ENCODE results near the gene MYO9A. TPM values are rescaled to one million over a fixed set of nuclear protein-coding genes. Genes with fewer than 3 reads are reported as not detected.
"Not testable (repeated sequence)": the region's sequence is repeated elsewhere in the genome, so short reads cannot be mapped to it uniquely, and the experiment has no call there.

MYO9A gene
- total RNA-seq, 1 donor from 2014 or later: 73.4 TPM

- DNase-seq (ENCODE audit: low spot score): no peak
Observed at GRCh38 chr15:72086920-72087648, 30.9 kb downstream of the MYO9A start.

DNA sequence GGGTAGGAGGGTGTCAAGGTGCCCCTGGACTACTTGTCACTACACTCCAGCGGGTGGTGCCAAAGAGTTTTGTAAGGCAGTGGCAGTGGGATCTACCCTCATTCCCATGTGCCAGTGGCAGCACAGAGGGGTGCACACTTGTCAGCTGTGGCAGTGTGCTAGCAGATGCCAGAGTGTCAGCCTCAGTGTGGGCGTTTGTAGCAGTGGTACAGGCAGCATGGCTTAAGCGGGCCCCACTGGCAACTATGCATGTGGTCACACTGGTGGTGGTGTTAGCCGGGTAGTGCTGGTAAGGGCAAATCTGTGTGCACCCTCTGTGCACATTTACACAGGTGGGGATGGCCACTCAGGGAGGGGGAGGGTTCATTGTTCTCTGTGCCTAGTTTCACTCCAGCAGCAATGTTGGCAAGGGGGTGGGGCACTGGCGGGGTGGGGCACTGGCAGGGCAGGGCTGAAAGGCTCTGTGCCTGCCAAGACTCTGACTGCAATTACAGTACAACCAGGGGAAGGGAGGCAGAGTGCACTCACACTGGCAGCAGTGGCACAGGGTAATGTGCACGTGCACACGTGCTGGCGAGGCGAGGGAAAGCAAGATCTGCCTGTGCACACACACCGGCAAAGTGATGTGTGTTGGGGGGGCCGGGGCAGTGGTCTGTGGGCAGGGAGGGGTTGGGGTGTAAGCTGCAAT is 31.8 kb downstream of the MYO9A start:
- no peak for DNase-seq (ENCODE audit: low spot score)

DNA sequence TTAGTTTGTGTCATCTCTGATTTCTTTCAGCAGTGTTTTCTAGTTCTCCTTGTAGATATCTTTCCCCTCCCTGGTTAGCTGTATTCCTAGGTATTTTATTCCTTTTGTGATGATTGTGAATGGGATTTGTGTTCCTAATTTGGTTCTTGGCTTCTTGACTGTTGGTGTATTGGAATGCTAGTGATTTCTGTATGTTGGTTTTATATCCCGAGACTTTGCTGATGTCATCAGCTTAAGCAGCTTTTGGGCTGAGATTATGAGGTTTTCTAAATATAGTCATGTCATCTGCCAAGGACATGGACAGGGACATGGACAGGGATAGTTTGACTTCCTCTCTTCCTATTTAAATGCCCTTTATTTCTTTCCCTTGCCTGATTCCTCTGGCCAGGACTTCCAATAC is 35.8 kb downstream of the MYO9A start:
- DNase-seq (ENCODE audit: low spot score): no peak

DNA sequence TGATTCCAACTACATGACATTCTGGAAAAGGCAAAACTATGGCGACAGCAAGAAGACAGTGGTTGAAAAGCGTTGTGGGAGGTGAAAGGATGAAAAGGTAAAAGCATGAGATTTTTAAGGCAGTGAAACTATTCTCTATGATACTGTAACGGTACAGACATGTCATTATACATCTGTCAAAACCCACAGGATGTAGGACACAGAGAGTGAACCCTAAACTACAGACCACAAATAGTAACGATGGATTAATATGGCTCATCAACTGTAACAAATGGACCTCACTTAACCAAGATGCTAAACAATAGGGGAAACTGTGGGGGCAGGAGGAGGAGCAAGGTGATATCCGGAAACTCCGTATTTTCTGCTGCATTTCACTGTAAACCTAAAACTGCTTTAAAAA is 39.1 kb downstream of the MYO9A start:
- no peak for DNase-seq (ENCODE audit: low spot score)

DNA sequence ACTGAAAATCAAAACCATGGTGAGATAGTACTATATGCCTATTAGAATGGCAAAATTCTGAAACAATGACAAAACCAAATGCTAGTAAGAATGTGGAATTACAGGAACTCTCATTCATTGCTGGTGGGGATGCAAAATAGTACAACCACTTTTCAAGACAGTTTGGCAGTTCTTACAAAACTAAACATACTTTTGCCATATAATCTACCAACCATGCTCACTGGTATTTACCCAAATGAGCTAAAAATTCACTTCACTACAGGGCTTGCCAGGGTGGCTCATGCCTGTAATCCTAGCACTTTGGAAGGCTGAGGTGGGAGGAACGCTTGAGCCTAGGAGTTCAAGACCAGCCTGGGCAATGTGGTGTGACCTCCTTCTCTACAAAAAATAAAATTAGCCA is 40.0 kb downstream of the MYO9A start:
- DNase-seq (ENCODE audit: low spot score): no peak

DNA sequence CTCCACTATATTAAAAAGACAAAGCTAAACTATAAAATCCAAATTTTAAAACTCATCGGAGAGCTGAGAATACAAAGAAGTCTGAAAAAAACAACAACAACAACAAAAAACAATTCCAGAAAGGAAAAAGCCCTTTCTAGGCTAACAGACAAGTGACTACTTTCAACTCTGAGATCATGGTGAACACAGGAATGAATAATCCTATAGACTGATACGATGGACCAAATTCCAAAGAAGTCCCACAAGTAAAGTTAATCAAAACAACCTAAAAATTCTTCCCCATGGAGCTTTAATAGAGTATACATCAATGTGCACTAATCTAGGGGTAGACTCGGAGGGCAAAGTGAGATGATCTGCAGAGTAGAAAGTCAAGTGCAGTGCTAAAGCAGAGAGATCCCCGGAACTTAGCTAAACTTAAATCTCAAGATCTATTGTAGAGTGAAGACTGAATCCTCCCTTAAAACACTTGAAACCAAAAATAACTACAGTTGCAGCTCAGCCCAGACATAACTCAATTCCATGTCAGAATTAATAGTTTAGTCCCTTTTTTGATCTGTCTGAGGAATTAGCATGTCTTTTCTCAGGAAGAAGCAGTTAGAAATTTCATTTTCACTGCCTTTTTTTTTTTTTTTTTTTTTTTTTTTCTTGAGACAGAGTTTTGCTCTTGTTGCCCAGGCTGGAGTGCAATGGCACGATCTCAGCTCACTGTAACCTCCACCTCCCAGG is 43.5 kb downstream of the MYO9A start:
- DNase-seq (ENCODE audit: low spot score): no peak

DNA sequence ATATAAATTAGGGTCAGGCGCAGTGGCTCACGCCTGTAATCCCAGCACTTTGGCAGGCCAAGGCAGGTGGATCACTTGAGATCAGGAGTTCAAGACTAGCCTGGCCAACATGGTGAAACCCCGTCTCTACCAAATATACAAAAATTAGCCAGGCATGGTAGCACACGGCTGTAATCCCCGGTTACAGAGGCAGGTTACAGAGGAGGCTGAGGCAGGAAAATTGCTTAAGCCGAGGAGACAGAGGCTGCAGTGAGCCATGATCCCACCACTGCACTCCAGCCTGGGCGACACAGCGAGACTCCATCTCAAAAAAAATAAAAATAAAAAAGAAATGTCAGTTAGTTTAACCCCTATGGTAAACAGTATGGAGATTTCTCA is 46.5 kb downstream of the MYO9A start:
- DNase-seq (ENCODE audit: low spot score): not testable (repeated sequence)

DNA sequence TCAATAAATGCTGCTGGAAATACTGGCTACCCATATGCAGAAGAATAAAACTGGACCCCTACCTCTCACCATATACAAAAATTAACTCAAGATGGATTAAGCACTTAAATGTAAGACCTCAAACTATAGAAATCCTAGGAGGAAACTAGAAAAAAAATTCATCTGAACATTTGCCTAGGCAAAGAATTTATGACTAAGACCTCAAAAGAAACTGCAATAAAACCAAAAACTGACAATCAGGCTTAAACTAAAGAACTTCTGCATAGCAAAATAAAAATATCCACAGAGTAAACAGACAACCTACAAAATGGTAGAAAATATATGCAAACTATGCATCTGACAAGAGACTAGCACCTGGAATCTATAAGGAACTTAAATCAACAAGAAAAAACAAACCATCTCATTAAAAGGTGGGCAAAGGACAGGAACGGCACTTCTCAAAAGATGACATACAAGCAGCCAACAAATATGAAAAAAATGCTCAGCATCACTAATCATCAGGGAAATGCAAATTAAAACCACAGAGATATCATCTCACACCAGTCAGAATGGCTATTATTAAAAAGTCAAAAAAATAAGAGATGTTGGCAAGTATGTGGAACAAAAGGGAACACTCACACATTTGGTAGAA is 47.0 kb downstream of the MYO9A start:
- no peak for DNase-seq (ENCODE audit: low spot score)

GRCh38 chr15:72068856-72069255 is 49.1 kb downstream of the MYO9A start:
- DNase-seq (ENCODE audit: low spot score): no peak

DNA sequence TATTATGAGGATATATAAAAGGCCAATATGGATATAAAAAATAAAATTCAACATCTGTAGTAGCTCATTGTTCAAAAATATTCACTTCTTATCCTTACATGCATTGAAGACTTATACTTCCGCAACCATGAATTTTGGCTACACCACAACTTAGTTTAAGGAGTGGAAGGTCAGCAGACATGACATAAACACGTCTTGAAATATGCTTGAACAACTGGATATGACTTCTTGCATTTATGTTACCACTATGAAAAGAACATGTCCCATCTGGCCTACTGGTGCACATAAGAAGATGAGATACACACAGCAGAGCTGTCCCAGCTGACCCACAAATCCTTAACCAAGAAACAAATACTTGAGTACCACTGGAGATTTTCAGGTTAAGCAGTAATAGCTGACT is 52.1 kb downstream of the MYO9A start:
- no peak for DNase-seq (ENCODE audit: low spot score)

- DNase-seq (ENCODE audit: low spot score): no peak
Observed at GRCh38 chr15:72063186-72063585, 54.8 kb downstream of the MYO9A start.

DNA sequence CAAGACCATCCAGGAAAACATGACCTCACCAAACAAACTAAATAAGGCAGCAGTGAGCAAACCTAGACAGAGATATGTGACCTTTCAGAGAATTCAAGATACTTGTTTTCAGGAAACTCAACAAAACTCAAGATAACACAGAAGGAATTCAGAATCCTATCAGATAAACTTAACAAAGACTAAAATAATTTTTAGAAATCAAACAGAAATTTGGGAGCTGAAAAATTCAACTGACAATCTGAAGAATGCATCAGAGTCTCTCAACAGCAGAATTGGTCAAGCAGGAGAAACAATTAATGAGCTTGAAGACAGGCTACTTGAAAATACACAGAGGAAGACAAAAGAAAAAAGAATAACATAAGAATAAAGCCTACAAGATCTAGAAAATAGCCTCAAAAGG is 55.6 kb downstream of the MYO9A start:
- no peak for DNase-seq (ENCODE audit: low spot score)

- DNase-seq (ENCODE audit: low spot score): no peak
Observed at GRCh38 chr15:72060687-72061250, 57.2 kb downstream of the MYO9A start.

- no peak for DNase-seq (ENCODE audit: low spot score)
Observed at GRCh38 chr15:72058585-72058984, 59.4 kb downstream of the MYO9A start.

DNA sequence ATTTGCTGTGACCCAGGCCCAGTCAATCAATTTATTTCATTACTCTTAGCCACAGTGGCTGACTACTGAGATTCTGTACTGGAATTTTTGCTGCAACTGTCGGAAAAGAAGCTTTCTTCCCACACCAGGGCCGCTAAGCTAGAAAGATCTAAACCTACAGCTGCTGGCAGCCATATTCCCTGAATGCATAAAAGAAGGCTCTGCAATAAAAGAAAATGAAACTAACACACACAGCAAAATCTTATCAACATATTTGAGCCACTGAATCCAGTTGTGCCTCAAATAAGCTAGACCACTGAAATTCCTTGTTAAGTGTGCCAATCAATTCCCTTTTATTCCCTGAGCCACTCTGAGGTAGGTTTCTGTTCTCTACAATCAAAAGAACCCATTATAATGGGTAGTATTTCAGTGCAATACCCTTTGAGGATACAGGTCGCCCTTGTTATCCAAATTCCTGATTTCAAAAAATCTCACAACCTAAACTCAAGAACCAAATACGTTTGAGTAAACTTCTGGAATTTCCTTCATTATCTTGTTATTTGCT is 60.3 kb downstream of the MYO9A start:
- DNase-seq (ENCODE audit: low spot score): no peak

DNA sequence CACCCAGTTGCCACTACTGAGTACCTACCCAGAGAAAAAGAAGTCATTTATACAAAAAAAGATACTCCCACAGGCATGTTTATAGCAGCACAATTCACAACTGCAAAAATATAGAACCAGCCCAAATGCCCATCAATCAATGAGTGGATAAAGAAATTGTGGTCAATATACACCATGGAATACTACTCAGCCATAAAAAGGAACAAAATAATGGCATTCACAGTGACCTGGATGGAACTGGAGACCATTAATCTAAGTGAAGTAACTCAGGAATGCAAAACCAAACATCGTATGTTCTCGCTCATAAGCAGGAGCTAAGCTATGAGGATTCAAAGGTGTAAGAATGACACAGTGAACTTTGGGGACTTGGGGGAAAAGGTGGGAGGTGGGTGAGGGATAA is 61.7 kb downstream of the MYO9A start:
- not testable (repeated sequence) for DNase-seq (ENCODE audit: low spot score)

DNA sequence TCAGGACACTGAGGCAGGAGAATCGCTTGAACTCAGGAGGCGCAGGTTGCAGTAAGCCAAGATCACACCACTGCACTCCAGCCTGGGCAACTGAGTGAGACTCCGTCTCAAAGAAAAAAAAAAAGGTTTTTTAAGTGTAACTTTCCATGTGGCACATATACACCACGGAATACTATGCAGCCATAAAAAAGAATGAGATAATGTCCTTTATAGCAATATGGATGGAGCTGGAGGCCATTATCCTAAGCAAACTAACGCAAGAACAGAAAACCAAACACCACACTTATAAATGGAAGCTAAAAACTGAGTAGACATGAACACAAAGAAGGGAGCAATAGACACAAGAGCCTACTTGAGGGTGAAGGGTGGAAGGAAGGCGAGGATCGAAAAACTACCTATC is 64.7 kb downstream of the MYO9A start:
- DNase-seq (ENCODE audit: low spot score): not testable (repeated sequence)

DNA sequence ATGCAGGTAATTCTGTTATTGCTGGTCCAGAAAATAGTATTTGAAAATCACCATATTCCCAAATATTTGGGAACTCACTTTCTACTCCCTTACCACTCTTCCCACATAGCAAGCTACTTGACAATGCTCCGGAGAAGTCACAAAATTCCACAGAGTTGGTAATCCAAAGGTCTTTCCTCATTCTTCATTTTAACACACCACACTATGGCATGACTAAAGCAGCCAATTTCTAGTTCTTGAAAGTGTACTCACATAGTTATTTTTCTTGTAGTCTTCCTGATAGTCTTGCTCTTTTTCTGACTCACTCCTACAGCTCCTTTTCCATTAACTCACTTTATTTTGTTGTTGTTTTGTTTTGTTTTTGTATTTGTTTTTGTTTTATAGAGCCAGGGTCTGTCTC is 67.2 kb downstream of the MYO9A start:
- no peak for DNase-seq (ENCODE audit: low spot score)

DNA sequence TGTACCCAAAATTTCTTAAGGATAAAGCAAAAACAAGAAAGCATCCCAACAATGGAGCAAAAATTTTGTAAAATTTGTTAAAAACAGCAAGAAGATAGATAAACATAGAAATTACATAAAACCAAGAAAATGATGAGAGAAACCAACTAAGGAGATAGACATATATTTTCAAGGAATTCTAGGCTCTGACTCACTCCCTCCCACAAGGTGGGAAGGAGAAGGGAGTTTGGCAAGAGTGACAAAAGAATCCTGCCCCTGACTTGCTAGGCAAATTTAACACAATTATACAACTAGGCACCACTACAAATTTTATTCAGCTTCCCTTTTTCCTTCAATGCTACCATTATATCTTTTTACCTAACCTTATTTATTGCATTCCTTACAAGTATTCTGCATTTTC is 70.9 kb downstream of the MYO9A start:
- no peak for DNase-seq (ENCODE audit: low spot score)

- no peak for DNase-seq (ENCODE audit: low spot score)
Observed at GRCh38 chr15:72044956-72045355, 73.0 kb downstream of the MYO9A start.

GRCh38 chr15:72042865-72043264 is 75.1 kb downstream of the MYO9A start:
- no peak for DNase-seq (ENCODE audit: low spot score)

DNA sequence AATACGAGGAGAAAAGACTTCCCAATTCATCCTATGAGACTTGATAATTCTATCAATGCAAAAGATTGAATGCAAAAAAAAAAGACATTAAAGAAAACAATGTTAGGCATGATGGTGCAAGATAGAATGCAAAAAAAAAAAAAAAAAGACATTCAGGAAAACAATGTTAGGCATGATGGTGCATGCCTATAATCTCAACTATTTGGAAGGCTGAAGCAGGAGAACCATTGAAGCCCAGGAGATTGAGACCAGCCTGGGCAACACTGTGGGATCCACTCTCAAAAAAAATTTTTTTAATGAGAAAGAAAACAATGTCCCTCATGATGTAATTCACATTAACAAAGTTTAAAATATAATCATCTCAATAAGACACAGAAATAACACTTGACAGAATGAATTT is 75.9 kb downstream of the MYO9A start:
- DNase-seq (ENCODE audit: low spot score): no peak

Data from ureter (tissue), 1 donor.